Neural progenitor cell (in vitro differentiated cells): ENCODE data around the gene RAB9B. TPM values are rescaled to one million over a fixed set of nuclear protein-coding genes. Genes with fewer than 3 reads are reported as not detected.

Source experiments
- DNase-seq: peaks from one replicate; pipeline ENCODE4 v3.0.0-alpha.2; 2016; ENCODE audit warnings: low spot score
- H2AFZ ChIP-seq: fragments of 200-600 bp; sonication (generic); replicated peaks from 2 replicates; pipeline ENCODE4 v1.6.1; 2016; ENCODE audit warnings: antibody characterized with exemption
- H3F3A ChIP-seq: fragments of 200-600 bp; sonication (generic); 2 replicates; pipeline ENCODE4 v1.6.1; 2016; ENCODE audit warnings: antibody characterized with exemption, low read depth
- H3K27ac ChIP-seq: fragments of 200-600 bp; sonication (generic); 2 replicates; pipeline ENCODE4 v1.5.1; 2016; ENCODE audit warnings: mild to moderate bottlenecking
- H3K27me3 ChIP-seq: fragments of 200-600 bp; sonication (generic); 2 replicates; pipeline ENCODE4 v1.6.1; 2016; ENCODE audit warnings: mild to moderate bottlenecking, moderate library complexity
- H3K36me3 ChIP-seq: fragments of 200-600 bp; sonication (generic); 2 replicates; pipeline ENCODE4 v1.5.1; 2016
- H3K4me1 ChIP-seq: fragments of 200-600 bp; sonication (generic); 2 replicates; pipeline ENCODE4 v1.6.1; 2016; ENCODE audit warnings: mixed run types
- H3K4me2 ChIP-seq: fragments of 200-600 bp; sonication (generic); 2 replicates; pipeline ENCODE4 v1.6.1; 2016
- H3K4me3 ChIP-seq: fragments of 200-600 bp; sonication (generic); 2 replicates; pipeline ENCODE4 v1.5.1; 2016
- H3K79me2 ChIP-seq: fragments of 200-600 bp; sonication (generic); 2 replicates; pipeline ENCODE4 v1.6.1; 2016; ENCODE audit warnings: low read depth
- H3K9ac ChIP-seq: fragments of 200-600 bp; sonication (generic); 2 replicates; pipeline ENCODE4 v1.6.1; 2016
- H3K9me3 ChIP-seq: fragments of 200-600 bp; sonication (generic); 2 replicates; pipeline ENCODE4 v1.5.1; 2016; ENCODE audit warnings: low read depth
- H4K20me1 ChIP-seq: fragments of 200-600 bp; sonication (generic); 2 replicates; pipeline ENCODE4 v1.6.1; 2016; ENCODE audit warnings: low read depth
- H3K27ac Mint-ChIP-seq: 3 replicates; pipeline ENCODE4 v1.8.0; 2021; ENCODE audit warnings: mixed read lengths
- H3K27me3 Mint-ChIP-seq: 2 replicates; pipeline ENCODE4 v1.8.0; 2022; ENCODE audit warnings: low read depth, mild to moderate bottlenecking, inconsistent platforms, moderate library complexity, mixed read lengths; ENCODE audit not compliant: insufficient read depth
- H3K36me3 Mint-ChIP-seq: 3 replicates; pipeline ENCODE4 v1.8.0; 2021; ENCODE audit warnings: mixed read lengths
- H3K4me1 Mint-ChIP-seq: 3 replicates; pipeline ENCODE4 v1.8.0; 2021; ENCODE audit warnings: mixed read lengths
- H3K4me3 Mint-ChIP-seq: 3 replicates; pipeline ENCODE4 v1.8.0; 2021; ENCODE audit warnings: mild to moderate bottlenecking, moderate library complexity, mixed read lengths
- H3K9me3 Mint-ChIP-seq: 3 replicates; pipeline ENCODE4 v1.8.0; 2020; ENCODE audit warnings: mixed read lengths
- EZH2 ChIP-seq: fragments of 200-600 bp; sonication (generic); IDR thresholded peaks from 2 replicates; pipeline ENCODE4 v1.6.1; 2017; ENCODE audit warnings: antibody characterized with exemption, mild to moderate bottlenecking, moderate library complexity
- EZH2phosphoT487 ChIP-seq: fragments of 200-600 bp; sonication (generic); IDR thresholded peaks from 2 replicates; pipeline ENCODE4 v1.6.1; 2017; ENCODE audit warnings: antibody characterized with exemption
- total RNA-seq: library from RNA; depleted of rRNA; stranded (reverse); fragments of >200 nt; gene quantifications from 2 replicates; pipeline ENCODE4 v1.2.3, GENCODE V29; 2015; ENCODE audit warnings: low replicate concordance
- TF ChIP-seq, protein P1 (sequence below): fragments of 200-600 bp; sonication (generic); IDR thresholded peaks from 2 replicates; pipeline ENCODE4 v1.5.1; 2017; ENCODE audit warnings: antibody characterized with exemption, mild to moderate bottlenecking

The RAB9B gene
- total RNA-seq, 1 donor from 2014 or later = 2.2 TPM

DNA sequence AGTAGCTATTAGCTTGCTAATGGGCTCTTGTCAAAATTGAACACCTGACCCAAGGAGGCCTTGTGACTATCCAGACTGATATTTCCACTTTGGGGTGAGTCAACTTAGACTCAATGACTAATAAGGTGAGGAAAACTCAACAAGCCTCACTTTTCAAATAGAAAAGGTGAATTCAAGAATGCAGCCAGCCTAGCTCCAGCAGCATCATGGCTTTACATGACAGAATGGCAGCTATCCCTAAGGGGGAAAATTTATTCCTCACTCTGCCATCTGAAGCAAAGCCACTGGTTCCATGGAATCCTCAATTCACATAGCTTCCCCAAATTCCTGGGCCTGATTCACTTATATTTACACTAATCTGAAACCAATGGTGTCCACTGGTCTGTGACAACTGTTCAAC lies 29.1 kb upstream of the RAB9B start:
- Histone ChIP-seq H3K4me3 (no peak overlapping the region), H2AFZ (no peak overlapping the region), H3F3A (no peaks in the 10 kb centered on the region), H3K36me3 (no peaks in the 10 kb centered on the region), H3K79me2 (no peaks in the 10 kb centered on the region), H3K4me2 (no peak overlapping the region), H4K20me1 (no peaks in the 10 kb centered on the region), H3K27ac (no peak overlapping the region), H3K4me1 (no peaks in the 10 kb centered on the region), H3K27me3 (no peaks in the 10 kb centered on the region), H3K9ac (no peak overlapping the region), H3K9me3 (no peaks in the 10 kb centered on the region)
- no peak for DNase-seq
- Mint-ChIP-seq H3K27me3 (peaks cover 2% of the 10 kb centered on the region), H3K4me1 (peaks cover 7% of the 10 kb centered on the region), H3K36me3 (no peaks in the 10 kb centered on the region), H3K9me3 (no peaks in the 10 kb centered on the region), H3K4me3 (no peak overlapping the region), H3K27ac (no peak overlapping the region)
- TF ChIP-seq EZH2phosphoT487 = no peak
- no peak for TF ChIP-seq EZH2
- TF ChIP-seq, protein P1, sequence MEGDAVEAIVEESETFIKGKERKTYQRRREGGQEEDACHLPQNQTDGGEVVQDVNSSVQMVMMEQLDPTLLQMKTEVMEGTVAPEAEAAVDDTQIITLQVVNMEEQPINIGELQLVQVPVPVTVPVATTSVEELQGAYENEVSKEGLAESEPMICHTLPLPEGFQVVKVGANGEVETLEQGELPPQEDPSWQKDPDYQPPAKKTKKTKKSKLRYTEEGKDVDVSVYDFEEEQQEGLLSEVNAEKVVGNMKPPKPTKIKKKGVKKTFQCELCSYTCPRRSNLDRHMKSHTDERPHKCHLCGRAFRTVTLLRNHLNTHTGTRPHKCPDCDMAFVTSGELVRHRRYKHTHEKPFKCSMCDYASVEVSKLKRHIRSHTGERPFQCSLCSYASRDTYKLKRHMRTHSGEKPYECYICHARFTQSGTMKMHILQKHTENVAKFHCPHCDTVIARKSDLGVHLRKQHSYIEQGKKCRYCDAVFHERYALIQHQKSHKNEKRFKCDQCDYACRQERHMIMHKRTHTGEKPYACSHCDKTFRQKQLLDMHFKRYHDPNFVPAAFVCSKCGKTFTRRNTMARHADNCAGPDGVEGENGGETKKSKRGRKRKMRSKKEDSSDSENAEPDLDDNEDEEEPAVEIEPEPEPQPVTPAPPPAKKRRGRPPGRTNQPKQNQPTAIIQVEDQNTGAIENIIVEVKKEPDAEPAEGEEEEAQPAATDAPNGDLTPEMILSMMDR = no peak

DNA sequence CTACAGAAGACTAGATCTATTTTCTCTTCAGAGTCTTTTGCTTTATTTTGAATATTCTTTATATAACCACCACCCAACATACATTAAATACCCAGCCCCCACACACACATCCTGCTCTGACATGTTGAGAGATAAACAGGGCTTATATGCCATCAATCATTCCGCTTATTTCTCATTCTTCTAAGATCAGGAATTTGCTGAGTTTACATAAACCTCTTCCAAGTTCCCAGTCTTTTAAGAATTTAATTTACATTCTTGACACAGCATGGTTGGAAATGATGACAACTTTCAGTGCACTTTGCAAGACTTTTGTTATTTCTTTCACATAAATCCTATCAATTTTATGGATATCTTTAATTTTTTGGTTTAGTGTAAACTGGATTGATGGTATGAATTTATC lies 17.5 kb upstream of the RAB9B start:
- Mint-ChIP-seq H3K4me3 (no peak overlapping the region), H3K4me1 (peaks cover 6% of the 10 kb centered on the region), H3K27me3 (no peaks in the 10 kb centered on the region), H3K36me3 (no peaks in the 10 kb centered on the region), H3K27ac (no peak overlapping the region), H3K9me3 (peaks cover 2% of the 10 kb centered on the region)
- TF ChIP-seq, protein P1 = no peak
- TF ChIP-seq EZH2phosphoT487 (no peak), EZH2 (no peak)
- Histone ChIP-seq H3K9ac (no peak overlapping the region), H3K79me2 (no peaks in the 10 kb centered on the region), H3K4me3 (no peak overlapping the region), H3K9me3 (no peaks in the 10 kb centered on the region), H4K20me1 (no peaks in the 10 kb centered on the region), H3K27me3 (no peaks in the 10 kb centered on the region), H3K27ac (no peak overlapping the region), H3K4me2 (no peak overlapping the region), H3K4me1 (no peaks in the 10 kb centered on the region), H3K36me3 (no peaks in the 10 kb centered on the region), H3F3A (no peaks in the 10 kb centered on the region), H2AFZ (no peak overlapping the region)
- DNase-seq = no peak

DNA sequence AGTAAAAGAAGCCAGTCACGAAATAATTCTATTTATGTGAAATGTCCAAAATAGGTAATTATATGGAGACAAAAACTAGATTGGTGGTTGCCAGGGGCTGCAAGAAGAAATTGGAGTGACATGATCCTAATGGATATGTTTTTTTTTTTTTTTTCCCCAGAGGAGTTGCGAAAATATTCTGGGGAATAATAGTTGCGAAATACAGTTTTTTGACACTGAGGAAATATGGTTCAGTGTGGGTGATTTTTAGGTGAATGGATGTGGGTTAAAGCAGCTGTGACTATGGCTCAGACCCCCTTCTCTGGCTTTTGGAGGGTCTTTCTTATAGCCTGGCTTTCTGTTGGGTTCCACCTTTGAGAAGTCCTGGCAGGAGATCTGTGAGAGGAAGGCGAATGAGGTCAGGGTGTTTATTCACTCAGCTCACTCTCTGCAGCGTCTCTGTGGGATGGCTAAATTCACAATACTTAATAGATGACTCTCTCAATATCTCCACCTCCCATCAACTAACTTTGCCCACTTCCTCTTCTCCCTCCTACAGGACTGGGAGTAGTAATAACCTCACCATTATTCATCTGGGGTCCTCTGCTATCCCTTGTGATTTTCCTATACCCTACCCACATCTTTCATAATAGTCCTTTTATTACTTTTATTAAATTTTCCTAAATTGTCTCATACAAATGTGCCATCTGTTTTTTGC lies 15.3 kb upstream of the RAB9B start:
- Mint-ChIP-seq H3K4me1 (peaks cover 6% of the 10 kb centered on the region), H3K9me3 (peaks cover 2% of the 10 kb centered on the region), H3K27ac (no peak overlapping the region), H3K36me3 (no peaks in the 10 kb centered on the region), H3K4me3 (no peak overlapping the region), H3K27me3 (no peaks in the 10 kb centered on the region)
- H3K9ac ChIP-seq = no peak overlapping the region
- H3K4me3 ChIP-seq = no peak overlapping the region
- no peaks in the 10 kb centered on the region for H3F3A ChIP-seq
- no peak overlapping the region for H2AFZ ChIP-seq
- no peaks in the 10 kb centered on the region for H4K20me1 ChIP-seq
- H3K4me2 ChIP-seq = no peak overlapping the region
- H3K27ac ChIP-seq = no peak overlapping the region
- TF ChIP-seq, protein P1 = no peak
- no peak for TF ChIP-seq EZH2phosphoT487
- H3K4me1 ChIP-seq = no peaks in the 10 kb centered on the region
- no peak for DNase-seq
- H3K9me3 ChIP-seq = no peaks in the 10 kb centered on the region
- no peaks in the 10 kb centered on the region for H3K36me3 ChIP-seq
- no peaks in the 10 kb centered on the region for H3K27me3 ChIP-seq
- H3K79me2 ChIP-seq = no peaks in the 10 kb centered on the region
